Measurements from ENCODE around the gene KDM1B. TPM values are rescaled to one million over a fixed set of nuclear protein-coding genes. Genes with fewer than 3 reads are reported as not detected.
A peak's percentile ranks its signal among the peaks of the same experiment; 100 is the strongest.

The KDM1B gene
- total RNA-seq, 2 donors from 2014 or later = 11.0 to 31.8 TPM

GRCh38 chr6:18262702-18263417 is 107.6 kb downstream of the KDM1B start:
- no peaks in the 10 kb centered on the region for H3K27me3 ChIP-seq (replicated peaks; ENCODE audit: insufficient read depth)
- 7% methylated on average over 18 of the region's 18 CpGs for WGBS
- DNase-seq (ENCODE audit: low spot score) = no peak
- H3K27ac ChIP-seq = peak overlapping the region; percentile 98 to 99
- H3K4me3 ChIP-seq = peak overlapping the region; percentile 81 to 85
- TF ChIP-seq CTCF (IDR thresholded peaks at IDR 0.05) (no peak), POLR2AphosphoS5 (IDR thresholded peaks at IDR 0.05) (no peak), POLR2A (IDR thresholded peaks at IDR 0.05) (no peak)
- intact Hi-C loops (cut with DNase I) = loop anchor here (5.0 kb wide), 2 partner anchors 106 to 276 kb away; partner anchors contain the start of genes KDM1B, KIF13A and TPMT
- H3K9me3 ChIP-seq = no peaks in the 10 kb centered on the region
- no peaks in the 10 kb centered on the region for H3K4me1 ChIP-seq (replicated peaks)
- no peaks in the 10 kb centered on the region for H3K36me3 ChIP-seq

- no peaks in the 10 kb centered on the region for H3K4me1 ChIP-seq (replicated peaks)
- peak overlapping the region; percentile 98 to 99 for H3K27ac ChIP-seq
- no peaks in the 10 kb centered on the region for H3K9me3 ChIP-seq
- H3K36me3 ChIP-seq = no peaks in the 10 kb centered on the region
- peak overlapping the region; percentile 81 to 85 for H3K4me3 ChIP-seq
- WGBS = under 1% methylated on average over 46 of the region's 50 CpGs
- no peak for DNase-seq (ENCODE audit: low spot score)
- no peaks in the 10 kb centered on the region for H3K27me3 ChIP-seq (replicated peaks; ENCODE audit: insufficient read depth)
- intact Hi-C loops (cut with DNase I) = loop anchor here (5.0 kb wide), 2 partner anchors 106 to 276 kb away; partner anchors contain the start of genes KDM1B, KIF13A and TPMT
- no peak for TF ChIP-seq POLR2A (IDR thresholded peaks at IDR 0.05)
- TF ChIP-seq POLR2AphosphoS5 (IDR thresholded peaks at IDR 0.05) = no peak
- TF ChIP-seq CTCF (IDR thresholded peaks at IDR 0.05) = no peak
Measured at GRCh38 chr6:18263418-18264218, 108.4 kb downstream of the KDM1B start.

- no peaks in the 10 kb centered on the region for H3K4me1 ChIP-seq (replicated peaks)
- no peaks in the 10 kb centered on the region for H3K9me3 ChIP-seq
- peak within 1 kb of the TSS; percentile 98 to 99 for H3K27ac ChIP-seq
- H3K27me3 ChIP-seq (replicated peaks; ENCODE audit: insufficient read depth) = no peaks in the 10 kb centered on the region
- intact Hi-C loops (cut with DNase I) = loop anchor here (5.0 kb wide), 2 partner anchors 107 to 277 kb away; partner anchors contain the start of genes KDM1B, KIF13A and TPMT
- no peaks in the 10 kb centered on the region for H3K36me3 ChIP-seq
- WGBS = under 1% methylated on average over 51 of the region's 113 CpGs
- peak in 3 of 4 experiments; percentile 39 to 71 (median 67) for TF ChIP-seq CTCF (IDR thresholded peaks at IDR 0.05)
- peak; percentile 47 for TF ChIP-seq POLR2A (IDR thresholded peaks at IDR 0.05)
- TF ChIP-seq POLR2AphosphoS5 (IDR thresholded peaks at IDR 0.05) = peak; percentile 37
- H3K4me3 ChIP-seq = peak within 1 kb of the TSS; percentile 81 to 85
- DNase-seq (ENCODE audit: low spot score) = peak; percentile 85
Measured at GRCh38 chr6:18264219-18264922, 109.1 kb downstream of the KDM1B start, which contains the start of gene DEK. DEK (minus strand) TSS chr6:18264530; CDS start chr6:18263987, 543 bp downstream.

- H3K27ac ChIP-seq = peak overlapping the region; percentile 98 to 99
- no peak for TF ChIP-seq POLR2AphosphoS5 (IDR thresholded peaks at IDR 0.05)
- no peak for TF ChIP-seq POLR2A (IDR thresholded peaks at IDR 0.05)
- no peak for TF ChIP-seq CTCF (IDR thresholded peaks at IDR 0.05)
- H3K36me3 ChIP-seq = no peaks in the 10 kb centered on the region
- no peaks in the 10 kb centered on the region for H3K9me3 ChIP-seq
- H3K4me3 ChIP-seq = peak overlapping the region; percentile 81 to 85
- no peak for DNase-seq (ENCODE audit: low spot score)
- H3K4me1 ChIP-seq (replicated peaks) = no peaks in the 10 kb centered on the region
- H3K27me3 ChIP-seq (replicated peaks; ENCODE audit: insufficient read depth) = no peaks in the 10 kb centered on the region
- intact Hi-C loops (cut with DNase I) = loop anchor here (5.0 kb wide), 2 partner anchors 108 to 278 kb away; partner anchors contain the start of genes KDM1B, KIF13A and TPMT
- 2% methylated on average over 11 of the region's 11 CpGs for WGBS
Measured at GRCh38 chr6:18264923-18265377, 109.7 kb downstream of the KDM1B start.

All from prostate gland (tissue), 2 donors.